Hepatocyte (in vitro differentiated cells): ENCODE measurements around the gene SP2.

ENCODE experiments used
- EZH2 ChIP-seq: fragments of 200-600 bp; sonication (generic); IDR thresholded peaks from 2 replicates; pipeline ENCODE4 v1.6.1; 2016; ENCODE audit warnings: antibody characterized with exemption, mild to moderate bottlenecking, borderline replicate concordance
- EZH2phosphoT487 ChIP-seq: fragments of 200-600 bp; sonication (generic); IDR thresholded peaks from one replicate; pipeline ENCODE4 v1.6.1; 2018; ENCODE audit warnings: antibody characterized with exemption, mild to moderate bottlenecking, low read depth, moderate library complexity; ENCODE audit not compliant: unreplicated experiment, severe bottlenecking
- TF ChIP-seq, protein P1 (sequence below): fragments of 200-600 bp; sonication (generic); IDR thresholded peaks from 2 replicates; pipeline ENCODE4 v1.5.1; 2016; ENCODE audit warnings: antibody characterized with exemption, mild to moderate bottlenecking; ENCODE audit not compliant: poor library complexity

DNA sequence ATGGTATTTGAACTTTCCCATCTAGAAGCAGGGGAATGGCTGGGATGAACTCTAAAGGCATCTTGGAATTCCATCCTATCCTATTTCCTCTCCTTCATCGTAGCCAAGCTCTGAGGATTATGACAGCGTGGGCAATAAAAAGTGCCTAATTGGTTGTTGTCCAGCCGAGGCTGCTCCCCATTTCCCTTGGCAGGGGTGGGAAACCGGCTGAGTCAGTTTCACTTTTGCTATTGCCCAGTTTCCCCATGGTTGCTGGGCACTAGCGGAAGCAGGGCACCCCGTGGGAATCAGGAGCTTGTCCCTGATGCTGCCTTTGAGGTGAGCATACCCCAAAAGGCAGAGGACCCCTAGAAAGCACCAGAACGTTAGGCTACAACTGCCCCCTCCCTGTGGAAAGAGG is 13.8 kb upstream of the SP2 start:
- TF ChIP-seq, protein P1, sequence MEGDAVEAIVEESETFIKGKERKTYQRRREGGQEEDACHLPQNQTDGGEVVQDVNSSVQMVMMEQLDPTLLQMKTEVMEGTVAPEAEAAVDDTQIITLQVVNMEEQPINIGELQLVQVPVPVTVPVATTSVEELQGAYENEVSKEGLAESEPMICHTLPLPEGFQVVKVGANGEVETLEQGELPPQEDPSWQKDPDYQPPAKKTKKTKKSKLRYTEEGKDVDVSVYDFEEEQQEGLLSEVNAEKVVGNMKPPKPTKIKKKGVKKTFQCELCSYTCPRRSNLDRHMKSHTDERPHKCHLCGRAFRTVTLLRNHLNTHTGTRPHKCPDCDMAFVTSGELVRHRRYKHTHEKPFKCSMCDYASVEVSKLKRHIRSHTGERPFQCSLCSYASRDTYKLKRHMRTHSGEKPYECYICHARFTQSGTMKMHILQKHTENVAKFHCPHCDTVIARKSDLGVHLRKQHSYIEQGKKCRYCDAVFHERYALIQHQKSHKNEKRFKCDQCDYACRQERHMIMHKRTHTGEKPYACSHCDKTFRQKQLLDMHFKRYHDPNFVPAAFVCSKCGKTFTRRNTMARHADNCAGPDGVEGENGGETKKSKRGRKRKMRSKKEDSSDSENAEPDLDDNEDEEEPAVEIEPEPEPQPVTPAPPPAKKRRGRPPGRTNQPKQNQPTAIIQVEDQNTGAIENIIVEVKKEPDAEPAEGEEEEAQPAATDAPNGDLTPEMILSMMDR: no peak
- TF ChIP-seq EZH2phosphoT487 (no peak), EZH2 (no peak)
